Nephron progenitor cell (in vitro differentiated cells): ENCODE results near the gene RANGAP1.
A peak's percentile ranks its signal among the peaks of the same experiment; 100 is the strongest.

Experiments
- DNase-seq: peaks from one replicate; pipeline ENCODE4 v3.0.0; 2021
- H3K27ac Mint-ChIP-seq: 2 replicates; pipeline ENCODE4 v1.8.0; 2021; ENCODE audit warnings: mild to moderate bottlenecking, moderate library complexity, mixed read lengths
- H3K27me3 Mint-ChIP-seq: 2 replicates; pipeline ENCODE4 v1.8.0; 2021; ENCODE audit warnings: mild to moderate bottlenecking, low read depth, mixed read lengths; ENCODE audit not compliant: poor library complexity
- H3K36me3 Mint-ChIP-seq: 2 replicates; pipeline ENCODE4 v1.8.0; 2021; ENCODE audit warnings: low read depth, mixed read lengths
- H3K4me1 Mint-ChIP-seq: 2 replicates; pipeline ENCODE4 v1.8.0; 2021; ENCODE audit warnings: mixed read lengths
- H3K4me3 Mint-ChIP-seq: 2 replicates; pipeline ENCODE4 v1.8.0; 2021; ENCODE audit warnings: mild to moderate bottlenecking, moderate library complexity, mixed read lengths
- H3K9me3 Mint-ChIP-seq: 2 replicates; pipeline ENCODE4 v1.8.0; 2021; ENCODE audit warnings: mild to moderate bottlenecking, moderate library complexity, mixed read lengths
- CTCF ChIP-seq: fragments of 200-600 bp; sonication (generic); IDR thresholded peaks from 2 replicates; pipeline ENCODE4 v1.5.0; 2021; ENCODE audit warnings: antibody characterized with exemption

Gene RANGAP1

GRCh38 chr22:41314821-41315220 is 28.8 kb upstream of the RANGAP1 start:
- H3K4me1 Mint-ChIP-seq = peaks cover 17% of the 10 kb centered on the region
- no peak overlapping the region for H3K4me3 Mint-ChIP-seq
- peak overlapping the region; percentile 71 for H3K27ac Mint-ChIP-seq
- peaks cover 6% of the 10 kb centered on the region for H3K9me3 Mint-ChIP-seq
- DNase-seq = no peak
- H3K36me3 Mint-ChIP-seq = peaks cover 39% of the 10 kb centered on the region
- H3K27me3 Mint-ChIP-seq = no peaks in the 10 kb centered on the region
- no peak for TF ChIP-seq CTCF

- no peak for DNase-seq
- Mint-ChIP-seq H3K27ac (peak overlapping the region; percentile 17), H3K9me3 (peaks cover 9% of the 10 kb centered on the region), H3K27me3 (no peaks in the 10 kb centered on the region), H3K4me1 (peaks cover 29% of the 10 kb centered on the region), H3K4me3 (no peak overlapping the region), H3K36me3 (peaks cover 50% of the 10 kb centered on the region)
- TF ChIP-seq CTCF = no peak
Measured at GRCh38 chr22:41311487-41311886, 25.5 kb upstream of the RANGAP1 start.

- Mint-ChIP-seq H3K27ac (no peak overlapping the region), H3K27me3 (no peaks in the 10 kb centered on the region), H3K36me3 (peaks cover 47% of the 10 kb centered on the region), H3K4me1 (peaks cover 36% of the 10 kb centered on the region), H3K9me3 (peaks cover 9% of the 10 kb centered on the region), H3K4me3 (no peak overlapping the region)
- no peak for DNase-seq
- TF ChIP-seq CTCF = no peak
Measured at GRCh38 chr22:41310336-41310735, 24.3 kb upstream of the RANGAP1 start.

GRCh38 chr22:41308544-41308947 is 22.6 kb upstream of the RANGAP1 start:
- Mint-ChIP-seq H3K36me3 (peaks cover 49% of the 10 kb centered on the region), H3K4me1 (peaks cover 48% of the 10 kb centered on the region), H3K27ac (peak overlapping the region; percentile 90), H3K4me3 (no peak overlapping the region), H3K27me3 (no peaks in the 10 kb centered on the region), H3K9me3 (peaks cover 9% of the 10 kb centered on the region)
- DNase-seq = no peak
- TF ChIP-seq CTCF = no peak

- Mint-ChIP-seq H3K36me3 (peaks cover 48% of the 10 kb centered on the region), H3K27ac (peak overlapping the region; percentile 90), H3K4me1 (peaks cover 52% of the 10 kb centered on the region), H3K27me3 (no peaks in the 10 kb centered on the region), H3K4me3 (no peak overlapping the region), H3K9me3 (peaks cover 9% of the 10 kb centered on the region)
- no peak for DNase-seq
- no peak for TF ChIP-seq CTCF
Measured at GRCh38 chr22:41308054-41308453, 22.1 kb upstream of the RANGAP1 start.

- Mint-ChIP-seq H3K9me3 (peaks cover 4% of the 10 kb centered on the region), H3K27ac (no peak overlapping the region), H3K36me3 (peaks cover 36% of the 10 kb centered on the region), H3K4me3 (no peak overlapping the region), H3K27me3 (no peaks in the 10 kb centered on the region), H3K4me1 (peaks cover 57% of the 10 kb centered on the region)
- no peak for DNase-seq
- TF ChIP-seq CTCF = no peak
Measured at GRCh38 chr22:41305646-41306045, 19.7 kb upstream of the RANGAP1 start.
